Astrocyte of the spinal cord (primary cell): ENCODE data around the gene UBXN2A.

ENCODE experiments used
- DNase-seq: peaks from one replicate; pipeline ENCODE4 v3.0.0; 2011; ENCODE audit warnings: low read depth, low spot score
- H3K4me3 ChIP-seq: 2 replicates; pipeline ENCODE4 v1.5.1; 2011; ENCODE audit warnings: low read depth, mild to moderate bottlenecking, low read length, moderate library complexity
- CTCF ChIP-seq: IDR thresholded peaks from 2 replicates; pipeline ENCODE4 v1.5.1; 2012; ENCODE audit warnings: low read depth, mild to moderate bottlenecking, low read length, inconsistent platforms
- in situ Hi-C: cut with HindIII; loops from 2 replicates; pipeline ENCODE4 v1.10.0; 2017; ENCODE audit warnings: low sequenced_read_pairs

UBXN2A gene

DNA sequence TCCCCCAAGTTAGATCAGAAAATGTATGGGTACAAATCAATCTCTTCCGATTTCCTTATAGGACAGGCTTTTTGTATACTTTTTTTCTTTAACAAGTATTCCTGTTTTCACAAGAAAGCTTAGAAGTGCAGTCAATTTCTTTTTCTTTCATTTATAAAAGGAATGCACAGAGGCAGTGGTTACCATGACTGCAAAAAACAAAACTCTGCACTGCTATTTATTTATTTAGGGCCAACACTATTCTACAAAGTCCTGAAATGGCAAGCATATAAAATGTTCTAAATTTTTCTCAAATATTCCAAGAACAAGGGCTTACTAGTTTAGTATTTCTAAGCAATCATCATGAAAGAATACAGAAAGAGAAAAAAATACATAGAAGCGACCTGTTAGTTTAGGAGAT lies 35.6 kb upstream of the UBXN2A start:
- no peak for TF ChIP-seq CTCF
- H3K4me3 ChIP-seq, result no peak overlapping the region
- DNase-seq, result peak; percentile 78
- in situ Hi-C loops, result no loop called here

DNA sequence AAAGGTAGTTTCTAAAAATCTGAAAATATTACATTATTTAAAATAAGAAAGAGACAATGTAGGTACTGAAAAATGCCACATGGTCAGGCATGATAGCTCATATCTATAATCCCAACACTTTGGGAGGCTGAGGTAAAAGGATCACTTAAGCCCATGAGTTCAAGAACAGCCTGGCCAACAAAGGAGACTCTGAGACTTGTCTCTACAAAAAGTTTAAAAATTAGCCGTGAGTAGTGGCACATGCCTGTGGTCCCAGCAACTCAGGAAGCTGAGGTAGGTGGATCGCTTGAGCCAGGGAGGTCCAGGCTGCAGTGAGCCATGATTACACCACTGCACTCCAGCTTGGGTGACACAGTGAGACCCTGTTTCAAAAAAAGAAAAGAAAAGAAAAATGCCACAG lies 35.1 kb upstream of the UBXN2A start:
- DNase-seq, result peak; percentile 53
- TF ChIP-seq CTCF, result no peak
- H3K4me3 ChIP-seq, result no peak overlapping the region
- in situ Hi-C loops, result no loop called here

DNA sequence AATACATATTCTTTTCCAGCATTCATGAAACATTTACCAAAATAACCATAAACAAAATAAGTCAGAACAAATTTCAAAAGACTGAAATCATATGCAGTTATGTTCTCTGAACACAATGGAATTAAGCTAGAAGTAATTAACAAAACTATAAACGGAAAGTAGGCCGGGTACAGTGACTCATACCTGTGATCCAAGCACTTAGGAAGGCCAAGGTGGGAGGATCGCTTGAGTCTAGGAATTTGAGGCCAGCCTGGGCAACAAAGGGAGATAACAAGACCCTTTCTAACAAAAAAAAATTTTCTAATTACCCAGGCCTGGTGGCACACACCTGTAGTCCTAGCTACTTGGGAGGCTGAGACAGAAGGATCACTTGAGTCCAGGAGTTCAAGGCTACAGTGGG lies 28.2 kb upstream of the UBXN2A start:
- TF ChIP-seq CTCF, result no peak
- peak; percentile 12 for DNase-seq
- in situ Hi-C loops, result no loop called here

DNA sequence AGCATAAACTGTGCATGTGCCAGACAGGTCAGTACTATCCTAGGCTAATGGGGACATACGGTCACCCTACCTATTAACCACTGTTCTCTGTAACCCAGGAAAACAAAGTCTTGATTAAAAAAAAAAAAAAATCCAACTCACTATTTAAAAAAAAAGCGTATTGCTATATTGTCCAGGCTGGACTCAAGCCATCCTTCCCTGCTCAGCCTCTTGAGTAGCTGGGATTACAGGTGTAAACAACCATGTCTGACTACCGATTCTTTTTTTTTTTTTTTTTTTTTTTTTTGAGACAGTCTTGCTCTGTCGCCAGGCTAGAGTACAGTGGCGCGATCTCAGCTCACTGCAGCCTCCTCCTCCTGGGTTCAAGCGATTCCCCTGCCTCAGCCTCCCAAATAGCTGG lies 24.9 kb upstream of the UBXN2A start:
- TF ChIP-seq CTCF, result no peak
- no peak for DNase-seq
- H3K4me3 ChIP-seq, result no peak overlapping the region
- in situ Hi-C loops, result no loop called here

More for the DNA sequence above, 28.2 kb upstream of the UBXN2A start:
- no peak overlapping the region for H3K4me3 ChIP-seq

- no peak overlapping the region for H3K4me3 ChIP-seq
- in situ Hi-C loops, result no loop called here
- peak; percentile 4 for DNase-seq
Observed at GRCh38 chr2:23916727-23917405, 23.4 kb upstream of the UBXN2A start.

GRCh38 chr2:23918837-23919489 lies 21.3 kb upstream of the UBXN2A start:
- no peak for TF ChIP-seq CTCF
- in situ Hi-C loops, result no loop called here
- DNase-seq, result no peak
- H3K4me3 ChIP-seq, result no peak overlapping the region

More at GRCh38 chr2:23916727-23917405, 23.4 kb upstream of the UBXN2A start:
- TF ChIP-seq CTCF, result no peak
